Ishikawa (cell line): ENCODE results near the gene GTF2F2.

Experiments
- CEBPB ChIP-seq: IDR thresholded peaks from 2 replicates; pipeline ENCODE4 v1.6.1; 2012
- EP300 ChIP-seq: IDR thresholded peaks from 2 replicates; pipeline ENCODE4 v1.6.1; 2012; ENCODE audit warnings: borderline replicate concordance
- FOXM1 ChIP-seq: IDR thresholded peaks from 2 replicates; pipeline ENCODE4 v1.6.1; 2012; ENCODE audit warnings: low read depth, borderline replicate concordance
- MAX ChIP-seq: IDR thresholded peaks from 2 replicates; pipeline ENCODE4 v1.6.1; 2012
- NFIC ChIP-seq: IDR thresholded peaks from 2 replicates; pipeline ENCODE4 v1.6.1; 2012
- RAD21 ChIP-seq: IDR thresholded peaks from 2 replicates; pipeline ENCODE4 v1.6.1; 2012; ENCODE audit warnings: low read depth
- REST ChIP-seq: IDR thresholded peaks from 2 replicates; pipeline ENCODE4 v1.6.1; 2012; ENCODE audit warnings: low read depth, mild to moderate bottlenecking
- TAF1 ChIP-seq: IDR thresholded peaks from 2 replicates; pipeline ENCODE4 v1.6.1; 2012; ENCODE audit warnings: low read depth, mild to moderate bottlenecking
- TCF12 ChIP-seq: IDR thresholded peaks from 2 replicates; pipeline ENCODE4 v1.6.1; 2012; ENCODE audit warnings: low read depth
- TEAD4 ChIP-seq: IDR thresholded peaks from 2 replicates; pipeline ENCODE4 v1.6.1; 2012
- USF1 ChIP-seq: IDR thresholded peaks from 2 replicates; pipeline ENCODE4 v1.6.1; 2012
- YY1 ChIP-seq: IDR thresholded peaks from 2 replicates; pipeline ENCODE4 v1.6.1; 2012; ENCODE audit warnings: low read depth
- ZBTB7A ChIP-seq: IDR thresholded peaks from 2 replicates; pipeline ENCODE4 v1.6.1; 2012; ENCODE audit warnings: low read depth

GRCh38 chr13:45215392-45216077, 95.2 kb downstream of the GTF2F2 start:
- TF ChIP-seq USF1 (no peak), YY1 (no peak), CEBPB (no peak), TCF12 (no peak), NFIC (no peak), REST (no peak), EP300 (no peak), TAF1 (no peak), RAD21 (no peak), FOXM1 (no peak), ZBTB7A (no peak), TEAD4 (no peak), MAX (no peak)
